ENCODE data around the gene DDX5.
A peak's percentile ranks its signal among the peaks of the same experiment; 100 is the strongest.
"Not testable (repeated sequence)": the region's sequence is repeated elsewhere in the genome, so short reads cannot be mapped to it uniquely, and the experiment has no call there.

DDX5 gene

GRCh38 chr17:64496348-64496785 is 9.7 kb downstream of the DDX5 start:
- H3K4me1 Mint-ChIP-seq = peaks cover 85% of the 10 kb centered on the region
- peak overlapping the region; percentile 96 for H3K27ac Mint-ChIP-seq
- H3K9me3 Mint-ChIP-seq = no peaks in the 10 kb centered on the region
- H3K27me3 Mint-ChIP-seq = no peaks in the 10 kb centered on the region
- CTCF ChIA-PET = interaction anchor here (0.7 to 10.6 kb wide), 6 partner anchors 10 to 244 kb away, joined by 3 to 264 read pairs (median 4); partner anchors contain the start of genes CEP95 and DDX5
- peaks cover 60% of the 10 kb centered on the region for H3K36me3 Mint-ChIP-seq
- no peak for DNase-seq
- H3K4me3 Mint-ChIP-seq = peak overlapping the region; percentile 98

GRCh38 chr17:64495300-64495699 is 10.8 kb downstream of the DDX5 start:
- H3K27ac Mint-ChIP-seq, DNase-seq, H3K27me3 Mint-ChIP-seq, H3K9me3 Mint-ChIP-seq: not testable (repeated sequence)
- H3K4me3 Mint-ChIP-seq = peak overlapping the region; percentile 98
- peaks cover 79% of the 10 kb centered on the region for H3K4me1 Mint-ChIP-seq
- CTCF ChIA-PET = interaction anchor here (1.7 to 10.6 kb wide), 3 partner anchors 11 to 154 kb away, joined by 5 to 264 read pairs (median 27); partner anchors contain the start of genes CEP95 and DDX5
- H3K36me3 Mint-ChIP-seq = peaks cover 58% of the 10 kb centered on the region

DNA sequence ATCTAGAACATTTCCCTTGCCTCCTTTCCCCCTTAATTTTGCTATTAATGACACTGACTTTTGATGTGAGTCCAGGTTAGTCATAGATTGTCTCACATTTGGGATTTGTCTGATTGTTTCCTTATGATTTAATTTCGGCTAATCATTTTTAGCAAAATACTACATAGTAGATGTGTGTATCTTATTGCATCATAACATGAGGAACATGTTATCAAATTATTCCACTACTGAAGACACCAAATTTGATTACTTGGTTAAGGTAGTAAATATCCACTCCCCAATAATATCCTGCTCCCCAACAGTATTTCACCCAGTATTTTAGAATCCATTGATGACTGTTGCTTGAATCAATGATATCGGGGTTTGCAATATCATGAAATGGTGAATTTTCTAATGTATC is 12.0 kb downstream of the DDX5 start:
- peaks cover 68% of the 10 kb centered on the region for H3K4me1 Mint-ChIP-seq
- no peak overlapping the region for H3K27ac Mint-ChIP-seq
- no peaks in the 10 kb centered on the region for H3K9me3 Mint-ChIP-seq
- CTCF ChIA-PET = interaction anchor here (0.6 to 10.6 kb wide), 3 partner anchors 12 to 74 kb away, joined by 3 to 264 read pairs (median 27); partner anchors contain the start of genes CEP95 and DDX5
- H3K27me3 Mint-ChIP-seq = no peaks in the 10 kb centered on the region
- no peak for DNase-seq
- peaks cover 49% of the 10 kb centered on the region for H3K36me3 Mint-ChIP-seq
- H3K4me3 Mint-ChIP-seq = peak overlapping the region; percentile 45

GRCh38 chr17:64492481-64493109 is 13.5 kb downstream of the DDX5 start:
- Mint-ChIP-seq H3K4me3 (no peak overlapping the region), H3K4me1 (peaks cover 54% of the 10 kb centered on the region), H3K9me3 (no peaks in the 10 kb centered on the region), H3K36me3 (peaks cover 44% of the 10 kb centered on the region), H3K27me3 (no peaks in the 10 kb centered on the region), H3K27ac (peak overlapping the region; percentile 28)
- peak; percentile 32 for DNase-seq
- CTCF ChIA-PET = interaction anchor here (0.6 to 10.6 kb wide), 9 partner anchors 13 to 450 kb away, joined by 3 to 264 read pairs (median 3); partner anchors contain the start of genes CEP95 and DDX5

- Mint-ChIP-seq H3K27me3 (no peaks in the 10 kb centered on the region), H3K4me1 (peaks cover 48% of the 10 kb centered on the region), H3K9me3 (no peaks in the 10 kb centered on the region), H3K36me3 (peaks cover 45% of the 10 kb centered on the region), H3K4me3 (no peak overlapping the region), H3K27ac (no peak overlapping the region)
- CTCF ChIA-PET = interaction anchor here (0.6 to 10.6 kb wide), 13 partner anchors 12 to 450 kb away, joined by 3 to 264 read pairs (median 4); partner anchors contain the start of genes CEP95 and DDX5
- no peak for DNase-seq
Measured at GRCh38 chr17:64491994-64492393, 14.1 kb downstream of the DDX5 start.

DNA sequence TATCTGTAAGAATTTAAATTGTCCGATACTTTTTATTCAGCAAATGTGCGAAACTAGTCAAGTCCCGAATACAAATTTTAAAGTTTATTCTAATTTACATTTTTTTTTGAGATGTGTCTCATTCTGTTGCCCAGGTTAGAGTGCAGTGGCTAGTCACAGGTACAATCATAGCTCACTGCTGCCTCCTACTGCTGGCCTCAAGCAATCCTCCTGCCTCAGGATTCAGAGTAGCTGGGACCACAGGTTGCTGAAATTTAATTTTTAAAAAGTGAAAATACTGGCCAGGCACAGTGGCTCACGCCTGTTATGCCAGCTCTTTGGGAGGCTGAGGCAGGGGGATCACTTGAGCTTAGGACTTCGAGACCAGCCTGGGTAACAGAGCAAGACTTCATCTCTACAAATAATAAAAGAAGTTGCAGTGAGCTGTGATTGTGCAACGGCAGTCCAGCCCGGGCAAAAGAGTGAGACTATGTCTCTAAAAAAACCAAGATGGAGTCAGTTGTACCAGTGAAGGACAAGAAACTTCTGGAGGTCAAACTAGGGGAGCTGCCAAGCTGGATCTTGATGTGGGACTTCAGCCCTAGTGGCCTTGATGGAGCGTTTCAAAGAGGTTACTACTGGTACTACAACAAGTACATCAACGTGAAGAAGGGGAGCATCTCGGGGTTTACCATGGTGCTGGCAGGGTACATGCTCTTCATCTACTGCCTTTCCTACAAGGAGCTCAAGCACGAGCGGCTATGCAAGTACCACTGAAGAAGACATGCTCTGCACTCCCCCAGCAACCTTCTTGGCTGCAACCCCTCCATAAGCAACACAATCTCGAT is 14.8 kb downstream of the DDX5 start:
- Mint-ChIP-seq H3K4me1 (peaks cover 44% of the 10 kb centered on the region), H3K4me3 (no peak overlapping the region), H3K27ac (no peak overlapping the region), H3K36me3 (peaks cover 43% of the 10 kb centered on the region), H3K9me3 (no peaks in the 10 kb centered on the region), H3K27me3 (no peaks in the 10 kb centered on the region)
- peak; percentile 81 for DNase-seq
- CTCF ChIA-PET = interaction anchor here (0.7 to 10.6 kb wide), 34 partner anchors 9 to 248 kb away, joined by 3 to 264 read pairs (median 4); partner anchors contain the start of genes CEP95 and DDX5

DNA sequence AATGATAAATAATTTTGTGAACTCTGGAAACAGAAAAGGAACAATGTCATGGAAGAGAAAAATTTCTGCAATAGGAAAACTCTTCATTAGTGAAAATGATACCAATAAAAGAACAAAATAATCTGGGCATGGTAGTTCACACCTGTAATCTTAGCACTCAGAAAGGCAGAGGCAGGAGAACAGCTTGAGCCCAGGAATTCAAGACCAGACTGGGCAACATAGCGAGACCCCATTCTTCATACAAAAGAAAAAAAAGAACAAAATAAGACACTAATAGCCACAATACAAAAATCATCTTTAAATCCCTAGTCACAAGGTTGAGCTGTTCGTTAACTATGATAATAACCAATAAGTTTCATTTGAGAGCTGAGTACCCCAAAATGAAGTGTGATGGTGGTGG is 17.8 kb downstream of the DDX5 start:
- Mint-ChIP-seq H3K27ac (no peak overlapping the region), H3K27me3 (no peaks in the 10 kb centered on the region), H3K4me1 (peaks cover 30% of the 10 kb centered on the region), H3K4me3 (no peak overlapping the region), H3K9me3 (no peaks in the 10 kb centered on the region), H3K36me3 (peaks cover 55% of the 10 kb centered on the region)
- CTCF ChIA-PET = interaction anchor here (10.6 kb wide), 1 partner anchor 68 kb away, joined by 264 read pairs; no protein-coding TSS in a partner anchor
- DNase-seq = no peak

DNA sequence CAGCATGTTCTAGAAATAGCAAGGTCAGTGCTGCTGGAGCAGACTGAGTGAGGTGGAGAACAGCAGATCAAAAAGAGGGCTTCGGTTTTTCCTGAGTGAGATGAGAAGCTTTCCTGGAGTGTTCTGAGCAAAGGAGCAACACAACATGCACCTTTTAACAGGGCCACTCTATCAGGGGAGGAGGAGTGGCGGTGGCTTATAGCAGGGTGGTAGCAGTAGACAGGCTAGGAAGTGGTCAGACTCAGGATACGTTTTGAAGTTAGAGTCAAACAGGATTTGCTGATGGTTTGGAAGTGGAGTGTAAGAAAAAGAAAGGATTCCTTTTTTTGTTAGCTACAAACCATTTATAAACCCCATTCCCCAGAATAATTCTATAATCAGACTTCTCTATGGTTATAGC is 21.7 kb downstream of the DDX5 start:
- CTCF ChIA-PET = interaction anchor here (0.8 to 6.0 kb wide), 2 partner anchors 64 to 165 kb away, joined by 5 to 46 read pairs; no protein-coding TSS in a partner anchor
- H3K36me3 Mint-ChIP-seq = peaks cover 37% of the 10 kb centered on the region
- DNase-seq = no peak
- peak overlapping the region; percentile 69 for H3K27ac Mint-ChIP-seq
- no peaks in the 10 kb centered on the region for H3K27me3 Mint-ChIP-seq
- H3K4me1 Mint-ChIP-seq = peaks cover 14% of the 10 kb centered on the region
- H3K9me3 Mint-ChIP-seq = no peaks in the 10 kb centered on the region
- H3K4me3 Mint-ChIP-seq = no peak overlapping the region

DNA sequence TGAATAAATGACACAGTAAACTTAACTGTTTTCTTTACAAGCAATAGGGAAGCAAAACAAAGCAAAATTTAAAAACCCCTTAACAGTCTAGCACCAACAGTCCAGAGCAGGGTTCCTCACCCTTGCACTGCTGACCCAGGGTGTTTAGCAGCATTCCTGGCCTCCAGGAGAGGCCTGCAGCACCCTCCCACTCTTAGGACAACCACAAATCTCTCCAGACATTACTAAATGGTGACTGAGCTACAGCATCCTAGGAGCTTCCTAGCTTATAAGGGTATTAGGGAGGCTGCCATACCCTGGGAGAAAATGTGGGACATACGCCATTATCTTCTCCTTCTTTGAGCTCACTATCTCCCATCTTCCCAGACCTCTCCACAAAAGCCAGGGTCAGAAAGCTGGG is 25.1 kb downstream of the DDX5 start:
- CTCF ChIA-PET = interaction anchor here (1.6 to 2.5 kb wide), 3 partner anchors 10 to 62 kb away, joined by 4 to 10 read pairs (median 5); no protein-coding TSS in a partner anchor
- Mint-ChIP-seq H3K9me3 (no peaks in the 10 kb centered on the region), H3K4me3 (no peak overlapping the region), H3K27me3 (no peaks in the 10 kb centered on the region), H3K4me1 (peaks cover 14% of the 10 kb centered on the region), H3K27ac (no peak overlapping the region), H3K36me3 (peaks cover 27% of the 10 kb centered on the region)
- DNase-seq = no peak

GRCh38 chr17:64477849-64478248 is 28.2 kb downstream of the DDX5 start:
- peaks cover 7% of the 10 kb centered on the region for H3K36me3 Mint-ChIP-seq
- no peak for DNase-seq
- CTCF ChIA-PET = interaction anchor here (1.0 to 2.0 kb wide), 4 partner anchors 14 to 58 kb away, joined by 3 to 10 read pairs (median 4); no protein-coding TSS in a partner anchor
- no peak overlapping the region for H3K4me3 Mint-ChIP-seq
- H3K27me3 Mint-ChIP-seq = no peaks in the 10 kb centered on the region
- H3K4me1 Mint-ChIP-seq = no peaks in the 10 kb centered on the region
- H3K27ac Mint-ChIP-seq = no peak overlapping the region
- no peaks in the 10 kb centered on the region for H3K9me3 Mint-ChIP-seq

GRCh38 chr17:64472564-64472963 is 33.5 kb downstream of the DDX5 start:
- peaks cover 5% of the 10 kb centered on the region for H3K27me3 Mint-ChIP-seq
- no peak overlapping the region for H3K4me3 Mint-ChIP-seq
- H3K9me3 Mint-ChIP-seq = no peaks in the 10 kb centered on the region
- CTCF ChIA-PET = interaction anchor here (2.2 kb wide), 1 partner anchor 53 kb away, joined by 8 read pairs; no protein-coding TSS in a partner anchor
- no peaks in the 10 kb centered on the region for H3K4me1 Mint-ChIP-seq
- no peak overlapping the region for H3K27ac Mint-ChIP-seq
- DNase-seq = no peak
- H3K36me3 Mint-ChIP-seq = peaks cover 1% of the 10 kb centered on the region

- CTCF ChIA-PET = interaction anchor here (1.1 to 2.2 kb wide), 2 partner anchors 20 to 51 kb away, joined by 3 to 8 read pairs; no protein-coding TSS in a partner anchor
- no peak for DNase-seq
- no peaks in the 10 kb centered on the region for H3K9me3 Mint-ChIP-seq
- H3K4me1 Mint-ChIP-seq = no peaks in the 10 kb centered on the region
- H3K4me3 Mint-ChIP-seq = no peak overlapping the region
- no peaks in the 10 kb centered on the region for H3K36me3 Mint-ChIP-seq
- peaks cover 12% of the 10 kb centered on the region for H3K27me3 Mint-ChIP-seq
- no peak overlapping the region for H3K27ac Mint-ChIP-seq
Measured at GRCh38 chr17:64471440-64471839, 34.6 kb downstream of the DDX5 start.

DNA sequence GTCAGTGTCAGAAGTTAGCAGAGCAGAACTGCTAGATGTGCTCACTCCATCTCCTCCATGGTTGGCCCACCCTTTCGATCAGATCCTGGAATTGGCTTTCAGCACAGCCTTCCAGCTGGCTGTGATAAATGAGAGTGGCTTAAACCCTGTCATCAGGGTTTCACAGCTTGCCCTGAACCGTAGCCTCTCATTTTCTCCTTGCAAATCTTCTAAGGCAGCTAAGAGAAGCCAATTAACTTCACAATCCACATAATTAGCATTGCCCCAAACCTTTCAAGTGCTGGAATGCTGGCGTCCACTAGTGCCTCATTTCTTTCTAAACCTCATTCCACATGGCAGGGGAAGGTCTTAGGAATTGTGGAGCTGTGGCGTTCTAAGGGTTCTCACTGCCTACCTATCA is 35.5 kb downstream of the DDX5 start:
- Mint-ChIP-seq H3K4me3 (no peak overlapping the region), H3K9me3 (no peaks in the 10 kb centered on the region), H3K27ac (no peak overlapping the region), H3K4me1 (no peaks in the 10 kb centered on the region), H3K27me3 (peaks cover 20% of the 10 kb centered on the region), H3K36me3 (no peaks in the 10 kb centered on the region)
- CTCF ChIA-PET = interaction anchor here (1.1 to 2.0 kb wide), 2 partner anchors 21 to 49 kb away, joined by 3 to 6 read pairs; no protein-coding TSS in a partner anchor
- DNase-seq = no peak

DNA sequence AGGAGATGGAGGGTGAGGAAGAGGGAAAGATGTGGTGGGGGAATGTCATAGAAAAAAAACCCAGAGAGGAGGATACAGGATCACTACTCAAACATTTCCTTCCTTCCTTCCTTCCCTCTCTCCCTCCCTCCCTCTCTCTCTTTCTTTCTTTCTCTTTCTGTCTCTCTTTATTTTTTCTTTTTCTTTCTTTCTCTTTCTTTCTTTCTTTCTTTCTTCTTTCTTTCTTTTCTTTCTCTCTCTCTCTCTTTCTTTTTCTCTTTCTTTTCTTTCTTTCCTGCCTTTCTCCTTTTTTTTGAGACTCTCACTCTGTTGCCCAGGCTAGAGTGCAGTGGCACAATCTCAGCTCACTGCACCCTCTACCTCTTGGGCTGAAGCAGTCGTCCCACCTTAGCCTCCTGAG is 39.3 kb downstream of the DDX5 start:
- DNase-seq, H3K4me1 Mint-ChIP-seq, H3K36me3 Mint-ChIP-seq, H3K4me3 Mint-ChIP-seq, H3K9me3 Mint-ChIP-seq, H3K27ac Mint-ChIP-seq: not testable (repeated sequence)
- peaks cover 29% of the 10 kb centered on the region for H3K27me3 Mint-ChIP-seq
- CTCF ChIA-PET = interaction anchor here (0.6 kb wide), 1 partner anchor 71 kb away, joined by 3 read pairs; no protein-coding TSS in a partner anchor

Data from activated naive CD4-positive, alpha-beta T cell treated with anti-CD3 and anti-CD28 coated beads, Interleukin-2, amount 10 ng/mL, durations not matched to agents 7 days and 5 days (primary cell).